MM.1S (cell line): Measurements from ENCODE around the gene ASMT.

Experiments used
- CTCF ChIP-seq: fragments of 300-600 bp; sonication (generic); IDR thresholded peaks from 2 replicates; pipeline ENCODE4 v1.5.1; 2016; ENCODE audit warnings: antibody characterized with exemption, low read length, mixed read lengths
- EZH2 ChIP-seq: fragments of 300-600 bp; sonication (generic); optimal IDR thresholded peaks from 2 replicates; pipeline ENCODE3; 2017; ENCODE audit warnings: low read depth, mild to moderate bottlenecking, antibody characterized with exemption, low read length, mixed read lengths

- no peak for TF ChIP-seq EZH2
- no peak for TF ChIP-seq CTCF
Measured at GRCh38 chrX:1593286-1594271, 21.3 kb upstream of the ASMT start.
